Kasumi-1 (cell line): ENCODE data around the gene FAM163B.

Source experiments
- DNase-seq, 2 experiments: peaks; one replicate each; lab custom pipeline; 2025; lab: John Stamatoyannopoulos, UW

The FAM163B gene

GRCh38 chr9:133581513-133582343 is 27.5 kb downstream of the FAM163B start:
- DNase-seq: no peak

- no peak for DNase-seq
Measured at GRCh38 chr9:133581011-133581410, 28.2 kb downstream of the FAM163B start.

DNA sequence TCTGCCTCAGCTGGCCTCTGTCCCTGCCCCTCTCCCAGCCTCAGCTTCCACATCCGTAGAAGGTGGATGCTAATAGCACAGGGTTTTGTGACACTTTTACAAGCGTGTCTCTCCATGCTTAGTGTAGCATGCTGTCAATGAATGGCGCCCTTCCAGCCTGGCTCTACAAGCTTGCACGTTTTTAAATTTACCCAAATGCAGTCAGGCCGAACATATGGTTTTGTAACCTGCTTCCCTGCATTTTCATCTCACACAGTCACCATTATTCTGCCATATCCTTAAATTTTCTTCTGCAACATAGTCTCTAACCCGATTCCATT is 28.8 kb downstream of the FAM163B start:
- DNase-seq: no peak

- DNase-seq: no peak
Measured at GRCh38 chr9:133579601-133580418, 29.4 kb downstream of the FAM163B start.

- DNase-seq: no peak
Measured at GRCh38 chr9:133578524-133579441, 30.4 kb downstream of the FAM163B start.

GRCh38 chr9:133577737-133578112 is 31.5 kb downstream of the FAM163B start:
- no peak for DNase-seq

DNA sequence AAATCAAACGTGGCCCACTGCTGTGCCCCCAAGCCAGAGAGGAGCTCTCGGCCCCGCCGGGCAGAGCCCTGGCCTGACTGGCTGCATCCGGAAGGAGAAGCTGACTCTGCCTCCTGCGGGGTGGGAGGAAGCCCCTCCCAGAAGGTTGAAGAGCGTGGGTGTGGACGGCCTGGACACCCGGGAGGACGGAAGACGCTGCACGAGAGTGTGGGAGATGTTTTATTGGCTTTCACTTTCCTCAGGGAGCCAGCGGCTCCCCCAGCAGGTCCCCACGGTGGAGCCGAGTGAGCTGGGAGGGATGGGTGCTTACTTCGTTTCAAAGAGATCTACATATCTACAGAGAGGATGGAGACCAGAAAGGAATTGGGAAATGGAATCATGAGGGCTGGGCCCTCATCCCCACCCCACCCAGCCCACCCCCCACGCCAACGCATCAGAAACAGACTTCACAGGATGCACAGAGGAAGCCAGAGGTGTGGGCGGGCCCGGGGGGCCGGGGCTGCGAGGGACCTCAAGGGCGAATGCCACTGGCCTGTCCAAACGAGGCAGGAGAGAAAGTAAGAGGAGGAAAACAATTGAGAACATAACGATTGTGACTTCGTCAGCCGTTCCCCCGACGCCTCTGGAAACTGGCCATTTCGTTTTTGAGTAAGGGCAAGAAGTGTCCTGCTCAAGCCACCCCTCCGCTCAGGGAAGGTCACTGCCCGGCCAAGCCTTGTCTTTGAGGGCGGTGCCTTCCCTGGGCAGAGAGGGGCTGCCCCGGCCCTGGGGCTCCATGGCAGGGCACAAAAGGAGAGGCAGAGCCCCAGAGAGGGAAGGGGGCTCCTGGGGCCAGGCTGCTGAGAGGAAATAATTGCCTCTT is 32.1 kb downstream of the FAM163B start:
- no peak for DNase-seq

DNA sequence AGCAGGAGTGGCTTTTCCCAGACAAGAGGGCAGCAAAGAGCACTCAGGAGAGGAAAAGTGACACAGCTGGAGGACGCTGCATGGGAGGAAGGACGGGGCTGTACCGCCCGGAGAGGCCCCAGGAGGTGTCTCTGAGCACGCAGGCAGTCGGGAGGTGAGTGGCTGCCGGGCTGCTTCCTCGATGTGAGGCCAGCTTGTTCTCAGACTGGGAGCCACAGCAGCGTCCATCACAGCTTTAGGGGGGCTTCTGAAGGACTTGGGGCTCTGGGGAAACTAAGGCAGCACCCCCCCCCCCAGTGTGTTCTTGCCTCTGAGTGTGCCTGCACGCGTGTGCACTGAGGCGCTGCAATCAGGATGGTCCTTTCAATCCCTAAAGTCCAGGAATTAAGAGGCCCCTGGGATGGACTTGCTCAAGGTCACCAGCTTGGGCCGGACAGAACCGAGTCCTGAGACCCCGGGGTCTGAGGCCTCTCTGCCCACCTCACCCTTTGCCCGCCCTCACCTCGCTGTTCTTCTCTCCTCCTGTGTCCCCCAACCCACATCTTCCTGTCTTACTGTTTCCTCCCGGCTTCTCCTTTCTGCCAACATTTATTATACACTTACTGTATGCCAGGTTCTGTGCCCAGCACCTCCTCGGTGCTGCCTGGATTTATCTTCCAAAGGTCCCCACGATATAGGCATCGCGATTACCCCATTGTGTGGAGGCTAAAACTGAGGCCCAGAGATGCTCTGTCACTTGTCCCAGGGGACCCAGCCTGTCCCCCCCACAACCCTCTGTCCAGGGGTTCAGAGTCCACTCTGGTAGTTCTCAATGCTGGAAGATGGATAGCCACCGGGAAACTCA is 32.9 kb downstream of the FAM163B start:
- no peak for DNase-seq

- DNase-seq: no peak
Measured at GRCh38 chr9:133575186-133576030, 33.8 kb downstream of the FAM163B start.

DNA sequence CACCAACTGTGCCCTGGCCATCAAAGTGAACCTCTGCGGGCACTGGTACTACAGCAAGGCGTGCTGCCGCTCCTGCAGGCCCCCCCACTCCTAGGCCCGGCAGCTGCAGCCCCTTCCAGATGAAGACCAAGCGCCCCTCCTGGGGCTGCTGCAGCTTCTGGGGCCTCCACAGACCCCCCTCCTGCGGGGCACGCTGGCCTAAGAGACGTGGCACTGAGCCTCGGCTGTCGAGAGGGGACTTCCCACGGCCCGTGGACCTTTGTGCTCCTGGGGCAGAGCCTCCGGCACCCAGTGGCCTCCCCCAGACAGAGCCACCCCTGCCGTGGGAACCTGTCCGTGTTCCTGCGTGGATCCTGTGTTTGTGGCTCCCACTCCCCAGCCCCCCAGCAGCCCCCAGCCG is 34.4 kb downstream of the FAM163B start:
- no peak for DNase-seq

DNA sequence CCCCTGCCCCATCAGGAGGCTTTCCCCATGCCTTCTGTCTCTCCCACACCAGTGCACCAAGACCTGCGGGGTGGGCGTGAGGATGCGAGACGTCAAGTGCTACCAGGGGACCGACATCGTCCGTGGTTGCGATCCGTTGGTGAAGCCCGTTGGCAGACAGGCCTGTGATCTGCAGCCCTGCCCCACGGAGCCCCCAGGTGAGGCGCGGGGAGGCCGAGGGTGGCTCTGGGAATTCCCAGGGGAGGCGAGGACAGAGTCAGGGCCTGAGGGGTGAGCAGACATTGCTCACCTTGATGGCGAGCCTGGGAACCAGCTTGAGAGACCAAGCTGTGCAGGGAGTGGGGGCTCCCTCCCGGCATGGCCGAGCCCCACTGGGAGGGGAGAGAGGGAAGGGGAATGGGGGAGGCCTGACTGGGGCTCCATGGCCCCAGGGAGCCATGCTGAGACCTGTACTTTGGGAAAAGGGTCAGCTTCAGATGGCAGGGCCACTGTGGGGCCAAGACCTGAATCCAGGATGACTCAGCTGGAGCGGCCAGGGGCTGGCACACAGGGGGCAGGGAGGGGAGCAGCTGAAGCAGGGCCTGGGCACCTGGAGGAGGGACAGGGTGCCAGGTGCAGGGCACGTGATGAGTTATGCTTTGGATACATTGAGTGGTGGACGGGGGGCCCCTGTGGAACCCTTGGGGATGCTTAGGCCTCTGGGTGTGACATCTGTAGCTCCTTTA is 35.2 kb downstream of the FAM163B start:
- no peak for DNase-seq

- no peak for DNase-seq
Measured at GRCh38 chr9:133572821-133573361, 36.3 kb downstream of the FAM163B start.

GRCh38 chr9:133571896-133572595 is 37.1 kb downstream of the FAM163B start:
- no peak for DNase-seq

- no peak for DNase-seq
Measured at GRCh38 chr9:133571391-133571890, 37.7 kb downstream of the FAM163B start.

- DNase-seq: no peak
Measured at GRCh38 chr9:133570691-133571080, 38.5 kb downstream of the FAM163B start.

GRCh38 chr9:133569891-133570690 is 39.1 kb downstream of the FAM163B start:
- DNase-seq: no peak
